Measurements from ENCODE around the gene ERN1.
A peak's percentile ranks its signal among the peaks of the same experiment; 100 is the strongest.

ERN1 gene

GRCh38 chr17:64149196-64149595, 19.3 kb upstream of the ERN1 start:
- Histone ChIP-seq H3K36me3 (ENCODE audit: control insufficient read depth in 2 of 2, insufficient read depth in 2 of 2, low read length in 2 of 2) (peaks cover 16 to 22% of the 10 kb centered on the region in 2 donors), H3K9ac (ENCODE audit: low read length in 2 of 2) (no peak overlapping the region), H3K4me3 (ENCODE audit: low read length in 2 of 2) (no peak overlapping the region), H3K9me3 (ENCODE audit: control insufficient read depth in 2 of 2, low read length in 2 of 2) (no peaks in the 10 kb centered on the region), H3K27me3 (ENCODE audit: control insufficient read depth in 1 of 2, insufficient read depth in 2 of 2, low read length in 2 of 2) (no peaks in the 10 kb centered on the region), H3K4me1 (ENCODE audit: control insufficient read depth, insufficient read depth, low read length) (peaks cover 20% of the 10 kb centered on the region), H3K27ac (ENCODE audit: low read length) (no peak overlapping the region)

- Histone ChIP-seq H3K9me3 (ENCODE audit: control insufficient read depth in 2 of 2, low read length in 2 of 2) (no peaks in the 10 kb centered on the region), H3K36me3 (ENCODE audit: control insufficient read depth in 2 of 2, insufficient read depth in 2 of 2, low read length in 2 of 2) (peaks cover 16 to 20% of the 10 kb centered on the region in 2 donors), H3K4me3 (ENCODE audit: low read length in 2 of 2) (no peak overlapping the region), H3K4me1 (ENCODE audit: control insufficient read depth, insufficient read depth, low read length) (peaks cover 20% of the 10 kb centered on the region), H3K9ac (ENCODE audit: low read length in 2 of 2) (no peak overlapping the region), H3K27me3 (ENCODE audit: control insufficient read depth in 1 of 2, insufficient read depth in 2 of 2, low read length in 2 of 2) (no peaks in the 10 kb centered on the region), H3K27ac (ENCODE audit: low read length) (no peak overlapping the region)
Observed at GRCh38 chr17:64148699-64149098, 18.8 kb upstream of the ERN1 start.

GRCh38 chr17:64148017-64148631, 18.2 kb upstream of the ERN1 start:
- H3K9ac ChIP-seq (ENCODE audit: low read length in 2 of 2), result no peak overlapping the region
- no peak overlapping the region for H3K4me3 ChIP-seq (ENCODE audit: low read length in 2 of 2)
- peaks cover 10 to 19% of the 10 kb centered on the region in 2 donors for H3K36me3 ChIP-seq (ENCODE audit: control insufficient read depth in 2 of 2, insufficient read depth in 2 of 2, low read length in 2 of 2)
- no peak overlapping the region for H3K27ac ChIP-seq (ENCODE audit: low read length)
- H3K9me3 ChIP-seq (ENCODE audit: control insufficient read depth in 2 of 2, low read length in 2 of 2), result no peaks in the 10 kb centered on the region
- peaks cover 20% of the 10 kb centered on the region for H3K4me1 ChIP-seq (ENCODE audit: control insufficient read depth, insufficient read depth, low read length)
- H3K27me3 ChIP-seq (ENCODE audit: control insufficient read depth in 1 of 2, insufficient read depth in 2 of 2, low read length in 2 of 2), result no peaks in the 10 kb centered on the region

- H3K27ac ChIP-seq (ENCODE audit: low read length), result peak overlapping the region; percentile 91
- no peaks in the 10 kb centered on the region for H3K9me3 ChIP-seq (ENCODE audit: control insufficient read depth in 2 of 2, low read length in 2 of 2)
- H3K4me1 ChIP-seq (ENCODE audit: control insufficient read depth, insufficient read depth, low read length), result peaks cover 20% of the 10 kb centered on the region
- no peaks in the 10 kb centered on the region for H3K27me3 ChIP-seq (ENCODE audit: control insufficient read depth in 1 of 2, insufficient read depth in 2 of 2, low read length in 2 of 2)
- peak overlapping the region; percentile 88 to 89 for H3K9ac ChIP-seq (ENCODE audit: low read length in 2 of 2)
- H3K36me3 ChIP-seq (ENCODE audit: control insufficient read depth in 2 of 2, insufficient read depth in 2 of 2, low read length in 2 of 2), result peaks cover 4 to 15% of the 10 kb centered on the region in 2 donors
- H3K4me3 ChIP-seq (ENCODE audit: low read length in 2 of 2), result peak overlapping the region; percentile 85 to 93
Observed at GRCh38 chr17:64147110-64148016, 17.4 kb upstream of the ERN1 start.

GRCh38 chr17:64146418-64147109, 16.6 kb upstream of the ERN1 start:
- peak overlapping the region; percentile 88 to 89 for H3K9ac ChIP-seq (ENCODE audit: low read length in 2 of 2)
- no peaks in the 10 kb centered on the region for H3K9me3 ChIP-seq (ENCODE audit: control insufficient read depth in 2 of 2, low read length in 2 of 2)
- no peaks in the 10 kb centered on the region for H3K27me3 ChIP-seq (ENCODE audit: control insufficient read depth in 1 of 2, insufficient read depth in 2 of 2, low read length in 2 of 2)
- H3K27ac ChIP-seq (ENCODE audit: low read length), result peak overlapping the region; percentile 91
- peaks cover 20% of the 10 kb centered on the region for H3K4me1 ChIP-seq (ENCODE audit: control insufficient read depth, insufficient read depth, low read length)
- peaks cover 4 to 11% of the 10 kb centered on the region in 2 donors for H3K36me3 ChIP-seq (ENCODE audit: control insufficient read depth in 2 of 2, insufficient read depth in 2 of 2, low read length in 2 of 2)
- H3K4me3 ChIP-seq (ENCODE audit: low read length in 2 of 2), result peak overlapping the region; percentile 85 to 93

GRCh38 chr17:64145751-64146417, 15.9 kb upstream of the ERN1 start:
- peaks cover 4 to 9% of the 10 kb centered on the region in 2 donors for H3K36me3 ChIP-seq (ENCODE audit: control insufficient read depth in 2 of 2, insufficient read depth in 2 of 2, low read length in 2 of 2)
- peak overlapping the region; percentile 91 for H3K27ac ChIP-seq (ENCODE audit: low read length)
- H3K4me3 ChIP-seq (ENCODE audit: low read length in 2 of 2), result peak overlapping the region; percentile 85 to 93
- no peaks in the 10 kb centered on the region for H3K9me3 ChIP-seq (ENCODE audit: control insufficient read depth in 2 of 2, low read length in 2 of 2)
- H3K9ac ChIP-seq (ENCODE audit: low read length in 2 of 2), result peak overlapping the region; percentile 88 to 96
- no peaks in the 10 kb centered on the region for H3K27me3 ChIP-seq (ENCODE audit: control insufficient read depth in 1 of 2, insufficient read depth in 2 of 2, low read length in 2 of 2)
- H3K4me1 ChIP-seq (ENCODE audit: control insufficient read depth, insufficient read depth, low read length), result peaks cover 20% of the 10 kb centered on the region

GRCh38 chr17:64145375-64145750, 15.4 kb upstream of the ERN1 start:
- Histone ChIP-seq H3K4me3 (ENCODE audit: low read length in 2 of 2) (peak overlapping the region; percentile 85 to 93), H3K9ac (ENCODE audit: low read length in 2 of 2) (peak overlapping the region; percentile 88 to 96), H3K4me1 (ENCODE audit: control insufficient read depth, insufficient read depth, low read length) (peaks cover 20% of the 10 kb centered on the region)

GRCh38 chr17:64139542-64139941, 9.6 kb upstream of the ERN1 start:
- Histone ChIP-seq H3K4me3 (ENCODE audit: low read length in 2 of 2) (no peak overlapping the region), H3K27me3 (ENCODE audit: control insufficient read depth in 1 of 2, insufficient read depth in 2 of 2, low read length in 2 of 2) (no peaks in the 10 kb centered on the region)

More at GRCh38 chr17:64145375-64145750, 15.4 kb upstream of the ERN1 start:
- Histone ChIP-seq H3K27ac (ENCODE audit: low read length) (peak overlapping the region; percentile 91), H3K36me3 (ENCODE audit: control insufficient read depth in 2 of 2, insufficient read depth in 2 of 2, low read length in 2 of 2) (peaks cover 3 to 8% of the 10 kb centered on the region in 2 donors), H3K9me3 (ENCODE audit: control insufficient read depth in 2 of 2, low read length in 2 of 2) (no peaks in the 10 kb centered on the region), H3K27me3 (ENCODE audit: control insufficient read depth in 1 of 2, insufficient read depth in 2 of 2, low read length in 2 of 2) (no peaks in the 10 kb centered on the region)

GRCh38 chr17:64138441-64138840, 8.5 kb upstream of the ERN1 start:
- H3K36me3 ChIP-seq (ENCODE audit: control insufficient read depth in 2 of 2, insufficient read depth in 2 of 2, low read length in 2 of 2), result no peaks in the 10 kb centered on the region
- H3K4me3 ChIP-seq (ENCODE audit: low read length in 2 of 2), result no peak overlapping the region
- H3K27me3 ChIP-seq (ENCODE audit: control insufficient read depth in 1 of 2, insufficient read depth in 2 of 2, low read length in 2 of 2), result no peaks in the 10 kb centered on the region
- H3K9ac ChIP-seq (ENCODE audit: low read length in 2 of 2), result no peak overlapping the region
- no peaks in the 10 kb centered on the region for H3K4me1 ChIP-seq (ENCODE audit: control insufficient read depth, insufficient read depth, low read length)
- H3K27ac ChIP-seq (ENCODE audit: low read length), result no peak overlapping the region
- no peaks in the 10 kb centered on the region for H3K9me3 ChIP-seq (ENCODE audit: control insufficient read depth in 2 of 2, low read length in 2 of 2)

More at GRCh38 chr17:64139542-64139941, 9.6 kb upstream of the ERN1 start:
- H3K4me1 ChIP-seq (ENCODE audit: control insufficient read depth, insufficient read depth, low read length), result no peaks in the 10 kb centered on the region
- no peak overlapping the region for H3K27ac ChIP-seq (ENCODE audit: low read length)
- H3K9ac ChIP-seq (ENCODE audit: low read length in 2 of 2), result no peak overlapping the region
- no peaks in the 10 kb centered on the region for H3K9me3 ChIP-seq (ENCODE audit: control insufficient read depth in 2 of 2, low read length in 2 of 2)
- H3K36me3 ChIP-seq (ENCODE audit: control insufficient read depth in 2 of 2, insufficient read depth in 2 of 2, low read length in 2 of 2), result no peaks in the 10 kb centered on the region

- no peak overlapping the region for H3K27ac ChIP-seq (ENCODE audit: low read length)
- no peaks in the 10 kb centered on the region for H3K9me3 ChIP-seq (ENCODE audit: control insufficient read depth in 2 of 2, low read length in 2 of 2)
- no peaks in the 10 kb centered on the region for H3K36me3 ChIP-seq (ENCODE audit: control insufficient read depth in 2 of 2, insufficient read depth in 2 of 2, low read length in 2 of 2)
- H3K4me3 ChIP-seq (ENCODE audit: low read length in 2 of 2), result no peak overlapping the region
- H3K4me1 ChIP-seq (ENCODE audit: control insufficient read depth, insufficient read depth, low read length), result peaks cover 8% of the 10 kb centered on the region
- H3K27me3 ChIP-seq (ENCODE audit: control insufficient read depth in 1 of 2, insufficient read depth in 2 of 2, low read length in 2 of 2), result no peaks in the 10 kb centered on the region
- H3K9ac ChIP-seq (ENCODE audit: low read length in 2 of 2), result no peak overlapping the region
Observed at GRCh38 chr17:64135000-64135399, 5.1 kb upstream of the ERN1 start.

All from stomach smooth muscle (tissue), 2 donors.